K562 (cell line): ENCODE measurements around the gene NMRK2.

ENCODE experiments used
- CBFA2T3 ChIP-seq: fragments of 450-650 bp; IDR thresholded peaks from 2 replicates; pipeline ENCODE4 v1.6.1; 2017
- KLF13 ChIP-seq: fragments of 450-650 bp; IDR thresholded peaks from 2 replicates; pipeline ENCODE4 v1.6.1; 2016; ENCODE audit warnings: missing genetic modification characterization, low read depth, mild to moderate bottlenecking, missing compliant biosample characterization, moderate library complexity, borderline replicate concordance
- SP2 ChIP-seq: IDR thresholded peaks from 2 replicates; pipeline ENCODE4 v1.6.1; 2011; ENCODE audit warnings: mild to moderate bottlenecking, low read depth, low read length, moderate library complexity; ENCODE audit not compliant: poor library complexity, severe bottlenecking; ENCODE audit errors: extremely low read depth
- YY1 ChIP-seq, 3 experiments: IDR thresholded peaks; 2 replicates each; pipeline ENCODE4 v1.6.1; 2011; ENCODE audit warnings: low read length in 2 of 3, mild to moderate bottlenecking in 2 of 3, moderate library complexity in 2 of 3, borderline replicate concordance in 1 of 3, control low read depth in 1 of 3, low read depth in 1 of 3; ENCODE audit not compliant: insufficient read depth in 3 of 3, insufficient replicate concordance in 2 of 3, control insufficient read depth in 1 of 3, insufficient read length in 1 of 3; ENCODE audit errors: extremely low read depth in 1 of 3

DNA sequence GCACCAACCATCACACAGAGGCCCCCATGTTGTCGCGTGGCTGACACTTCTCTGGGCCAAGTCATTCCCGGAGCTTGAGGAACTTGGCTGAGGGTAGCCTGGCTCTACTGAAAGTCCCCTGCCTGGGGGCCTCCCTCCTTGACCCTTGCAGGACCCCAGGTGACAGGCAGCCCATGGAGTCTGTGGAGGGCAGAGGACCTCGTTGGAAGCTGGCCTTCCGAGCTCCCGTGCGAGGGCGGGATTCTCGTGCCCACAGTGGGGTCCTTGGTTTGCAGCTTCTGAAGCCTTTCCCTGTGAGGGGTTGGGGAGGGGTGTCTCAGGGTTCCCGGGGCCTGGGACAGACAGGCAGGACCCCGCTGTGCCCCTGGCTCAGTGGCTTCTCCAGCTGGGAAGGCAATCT, 16.4 kb downstream of the NMRK2 start:
- TF ChIP-seq KLF13 (tag) (no peak), CBFA2T3 (no peak), YY1 (IDR thresholded peaks at IDR 0.05; ENCODE audit: borderline replicate concordance in 1 of 3, control insufficient read depth in 1 of 3, extremely low read depth in 1 of 3, insufficient read depth in 3 of 3, insufficient read length in 1 of 3, insufficient replicate concordance in 2 of 3, low read depth in 1 of 3, low read length in 2 of 3) (no peak), SP2 (no peak)
